GM21737 (cell line): ENCODE results near the gene SCAND1.
"Not testable (repeated sequence)": the region's sequence is repeated elsewhere in the genome, so short reads cannot be mapped to it uniquely, and the experiment has no call there.

Experiments used
- ATAC-seq: cut with Tn5 transposase; IDR thresholded peaks from one replicate; pipeline ENCODE4 v1.9.1; 2021; ENCODE audit warnings: mild to moderate bottlenecking, moderate library complexity; ENCODE audit not compliant: unreplicated experiment

SCAND1 gene

GRCh38 chr20:35963878-35964277 lies 9.6 kb upstream of the SCAND1 start:
- ATAC-seq, result no peak

GRCh38 chr20:35959291-35959690 lies 5.0 kb upstream of the SCAND1 start:
- ATAC-seq, result not testable (repeated sequence)

- no peak for ATAC-seq
Observed at GRCh38 chr20:35956616-35957015, 2.3 kb upstream of the SCAND1 start.

GRCh38 chr20:35954907-35955251 lies 577 bp upstream of the SCAND1 start:
- ATAC-seq, result no peak

- peak; percentile 22 for ATAC-seq
Observed at GRCh38 chr20:35953387-35954199, 709 bp downstream of the SCAND1 start.

- no peak for ATAC-seq
Observed at GRCh38 chr20:35952480-35953386, 1.6 kb downstream of the SCAND1 start.

GRCh38 chr20:35952080-35952479 lies 2.2 kb downstream of the SCAND1 start:
- not testable (repeated sequence) for ATAC-seq

GRCh38 chr20:35950093-35950492 lies 4.2 kb downstream of the SCAND1 start:
- no peak for ATAC-seq

- ATAC-seq, result no peak
Observed at GRCh38 chr20:35947907-35948306, 6.4 kb downstream of the SCAND1 start.

GRCh38 chr20:35947489-35947888 lies 6.8 kb downstream of the SCAND1 start:
- ATAC-seq, result no peak

GRCh38 chr20:35942243-35942642 lies 12.1 kb downstream of the SCAND1 start:
- no peak for ATAC-seq

GRCh38 chr20:35941620-35942019 lies 12.7 kb downstream of the SCAND1 start:
- ATAC-seq, result no peak

- ATAC-seq, result no peak
Observed at GRCh38 chr20:35939264-35939663, 15.0 kb downstream of the SCAND1 start.

- ATAC-seq, result no peak
Observed at GRCh38 chr20:35934050-35934449, 20.3 kb downstream of the SCAND1 start.

- no peak for ATAC-seq
Observed at GRCh38 chr20:35929301-35929700, 25.0 kb downstream of the SCAND1 start.

GRCh38 chr20:35920523-35920922 lies 33.8 kb downstream of the SCAND1 start:
- ATAC-seq, result no peak

- no peak for ATAC-seq
Observed at GRCh38 chr20:35918021-35918420, 36.3 kb downstream of the SCAND1 start.

GRCh38 chr20:35917077-35917476 lies 37.2 kb downstream of the SCAND1 start:
- no peak for ATAC-seq

GRCh38 chr20:35912881-35913280 lies 41.4 kb downstream of the SCAND1 start:
- ATAC-seq, result no peak

GRCh38 chr20:35910254-35910653 lies 44.0 kb downstream of the SCAND1 start:
- no peak for ATAC-seq

- ATAC-seq, result no peak
Observed at GRCh38 chr20:35909796-35910195, 44.5 kb downstream of the SCAND1 start.

GRCh38 chr20:35909176-35909575 lies 45.1 kb downstream of the SCAND1 start:
- ATAC-seq, result no peak
